DOHH2 (cell line): ENCODE data around the gene CA14.

Source experiments
- H3F3A ChIP-seq: fragments of 200-600 bp; sonication (generic), shearing (Covaris generic); 2 replicates; pipeline ENCODE4 v1.6.0; 2016; ENCODE audit warnings: antibody characterized with exemption, mild to moderate bottlenecking; ENCODE audit not compliant: control insufficient read depth, insufficient read depth
- H3K27ac ChIP-seq: fragments of 200-600 bp; sonication (generic); 2 replicates; pipeline ENCODE4 v1.5.1; 2014; ENCODE audit warnings: low read depth, mild to moderate bottlenecking, low read length, moderate library complexity
- H3K27me3 ChIP-seq: fragments of 200-600 bp; sonication (generic); 2 replicates; pipeline ENCODE4 v1.6.1; 2014; ENCODE audit warnings: mild to moderate bottlenecking, low read length, mixed read lengths; ENCODE audit not compliant: control insufficient read depth
- H3K36me3 ChIP-seq: fragments of 200-600 bp; sonication (generic); 2 replicates; pipeline ENCODE4 v1.6.1; 2014; ENCODE audit warnings: mild to moderate bottlenecking, low read length, moderate library complexity, mixed read lengths; ENCODE audit not compliant: control insufficient read depth
- H3K4me1 ChIP-seq: fragments of 200-600 bp; sonication (generic); 2 replicates; pipeline ENCODE4 v1.6.1; 2014; ENCODE audit warnings: mild to moderate bottlenecking, low read length, mixed read lengths; ENCODE audit not compliant: control insufficient read depth
- H3K4me2 ChIP-seq: fragments of 200-600 bp; sonication (generic); 2 replicates; pipeline ENCODE4 v1.6.0; 2014; ENCODE audit warnings: mild to moderate bottlenecking, low read length, moderate library complexity
- H3K4me3 ChIP-seq: fragments of 200-600 bp; sonication (generic); 2 replicates; pipeline ENCODE4 v1.5.1; 2014; ENCODE audit warnings: mild to moderate bottlenecking, low read length, mixed read lengths
- H3K79me2 ChIP-seq: fragments of 200-600 bp; sonication (generic); 2 replicates; pipeline ENCODE4 v1.6.1; 2014; ENCODE audit warnings: mild to moderate bottlenecking, low read length, mixed read lengths; ENCODE audit not compliant: control insufficient read depth
- H3K9me2 ChIP-seq: fragments of 200-600 bp; sonication (generic); replicated peaks from 2 replicates; pipeline ENCODE4 v1.6.1; 2014; ENCODE audit warnings: mild to moderate bottlenecking, low read length, mixed read lengths; ENCODE audit not compliant: control insufficient read depth
- H3K9me3 ChIP-seq: fragments of 200-600 bp; sonication (generic); 2 replicates; pipeline ENCODE4 v1.6.1; 2014; ENCODE audit warnings: antibody characterized with exemption, low read length, mixed read lengths; ENCODE audit not compliant: control insufficient read depth, insufficient read depth
- H4K20me1 ChIP-seq: fragments of 200-600 bp; sonication (generic); 2 replicates; pipeline ENCODE4 v1.6.0; 2014; ENCODE audit warnings: low read depth, mild to moderate bottlenecking, antibody characterized with exemption, low read length, moderate library complexity; ENCODE audit not compliant: control insufficient read depth, insufficient read depth
- EZH2phosphoT487 ChIP-seq: fragments of 200-600 bp; sonication (generic); IDR thresholded peaks from 2 replicates; pipeline ENCODE4 v1.6.1; 2017; ENCODE audit warnings: borderline replicate concordance, mild to moderate bottlenecking, antibody characterized with exemption, low read length, moderate library complexity, mixed read lengths
- TF ChIP-seq, protein P1 (sequence below): fragments of 200-600 bp; sonication (generic); IDR thresholded peaks from one replicate; pipeline ENCODE4 v1.5.1; 2014; ENCODE audit warnings: antibody characterized with exemption, mild to moderate bottlenecking, low read depth, low read length; ENCODE audit not compliant: poor library complexity, severe bottlenecking

Gene CA14

DNA sequence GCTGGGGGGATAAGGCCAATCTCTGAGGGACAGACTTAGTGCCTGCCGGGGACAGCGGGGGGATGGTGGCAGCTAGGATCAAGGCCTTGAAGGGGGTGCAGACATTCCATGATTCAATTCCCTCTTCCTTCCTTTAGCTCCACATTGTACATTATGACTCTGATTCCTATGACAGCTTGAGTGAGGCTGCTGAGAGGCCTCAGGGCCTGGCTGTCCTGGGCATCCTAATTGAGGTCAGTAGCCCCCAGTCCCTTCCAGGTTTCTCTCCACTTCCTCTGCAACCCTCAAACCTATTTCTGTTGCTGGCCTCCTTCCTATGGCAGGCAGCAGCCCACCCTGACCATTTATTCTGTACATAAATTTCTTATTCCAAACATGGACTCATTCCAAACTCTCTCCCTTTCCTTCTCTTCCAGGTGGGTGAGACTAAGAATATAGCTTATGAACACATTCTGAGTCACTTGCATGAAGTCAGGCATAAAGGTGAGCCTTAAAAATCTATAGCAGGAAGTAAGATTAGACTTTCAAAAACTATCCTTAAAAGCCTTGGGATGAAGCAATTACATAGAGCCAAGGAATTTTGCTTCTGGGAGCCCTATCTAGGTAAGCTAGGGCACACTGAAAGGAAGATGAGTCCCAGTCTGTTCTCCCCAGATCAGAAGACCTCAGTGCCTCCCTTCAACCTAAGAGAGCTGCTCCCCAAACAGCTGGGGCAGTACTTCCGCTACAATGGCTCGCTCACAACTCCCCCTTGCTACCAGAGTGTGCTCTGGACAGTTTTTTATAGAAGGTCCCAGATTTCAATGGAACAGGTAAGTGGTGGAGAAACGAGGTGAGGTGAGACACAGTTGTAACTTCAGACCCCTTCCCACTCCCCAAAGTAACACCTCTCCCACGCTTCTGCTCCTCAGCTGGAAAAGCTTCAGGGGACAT lies 5.1 kb downstream of the CA14 start:
- H3K9me2 ChIP-seq: no peaks in the 10 kb centered on the region
- peaks cover 32% of the 10 kb centered on the region for H3K4me1 ChIP-seq
- H3K9me3 ChIP-seq: no peaks in the 10 kb centered on the region
- peaks cover 32% of the 10 kb centered on the region for H3K36me3 ChIP-seq
- peaks cover 4% of the 10 kb centered on the region; the same call in 1 of the 2 replicates for H4K20me1 ChIP-seq
- peaks cover 16% of the 10 kb centered on the region for H3K79me2 ChIP-seq
- no peak overlapping the region for H3K4me3 ChIP-seq
- no peak overlapping the region for H3K27ac ChIP-seq
- peaks cover 4% of the 10 kb centered on the region for H3F3A ChIP-seq
- TF ChIP-seq EZH2phosphoT487: no peak
- TF ChIP-seq, protein P1, sequence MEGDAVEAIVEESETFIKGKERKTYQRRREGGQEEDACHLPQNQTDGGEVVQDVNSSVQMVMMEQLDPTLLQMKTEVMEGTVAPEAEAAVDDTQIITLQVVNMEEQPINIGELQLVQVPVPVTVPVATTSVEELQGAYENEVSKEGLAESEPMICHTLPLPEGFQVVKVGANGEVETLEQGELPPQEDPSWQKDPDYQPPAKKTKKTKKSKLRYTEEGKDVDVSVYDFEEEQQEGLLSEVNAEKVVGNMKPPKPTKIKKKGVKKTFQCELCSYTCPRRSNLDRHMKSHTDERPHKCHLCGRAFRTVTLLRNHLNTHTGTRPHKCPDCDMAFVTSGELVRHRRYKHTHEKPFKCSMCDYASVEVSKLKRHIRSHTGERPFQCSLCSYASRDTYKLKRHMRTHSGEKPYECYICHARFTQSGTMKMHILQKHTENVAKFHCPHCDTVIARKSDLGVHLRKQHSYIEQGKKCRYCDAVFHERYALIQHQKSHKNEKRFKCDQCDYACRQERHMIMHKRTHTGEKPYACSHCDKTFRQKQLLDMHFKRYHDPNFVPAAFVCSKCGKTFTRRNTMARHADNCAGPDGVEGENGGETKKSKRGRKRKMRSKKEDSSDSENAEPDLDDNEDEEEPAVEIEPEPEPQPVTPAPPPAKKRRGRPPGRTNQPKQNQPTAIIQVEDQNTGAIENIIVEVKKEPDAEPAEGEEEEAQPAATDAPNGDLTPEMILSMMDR: no peak
- H3K27me3 ChIP-seq: peaks cover 23% of the 10 kb centered on the region
- peak overlapping the region; percentile 18; the same call in 1 of the 2 replicates for H3K4me2 ChIP-seq

DNA sequence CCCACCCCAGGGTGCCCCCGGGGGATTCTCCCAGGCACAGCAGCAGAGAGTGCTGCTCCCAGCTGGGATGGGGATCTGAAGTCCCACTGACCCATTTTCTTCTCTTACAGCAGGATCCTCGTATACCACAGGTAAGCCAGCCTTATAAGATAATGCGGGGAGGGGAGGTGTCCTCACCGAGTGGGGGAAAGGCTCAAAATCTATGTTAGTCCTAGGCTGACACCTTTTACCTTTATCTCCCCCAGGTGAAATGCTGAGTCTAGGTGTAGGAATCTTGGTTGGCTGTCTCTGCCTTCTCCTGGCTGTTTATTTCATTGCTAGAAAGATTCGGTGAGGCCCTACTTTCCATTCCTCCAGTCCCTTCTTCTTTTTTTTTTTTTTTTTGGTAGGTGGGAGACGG lies 6.0 kb downstream of the CA14 start:
- peaks cover 35% of the 10 kb centered on the region for H3K4me1 ChIP-seq
- H4K20me1 ChIP-seq: peaks cover 4% of the 10 kb centered on the region; the same call in 1 of the 2 replicates
- no peak overlapping the region for H3K27ac ChIP-seq
- H3K79me2 ChIP-seq: peaks cover 25% of the 10 kb centered on the region
- peaks cover 4% of the 10 kb centered on the region for H3F3A ChIP-seq
- H3K27me3 ChIP-seq: peaks cover 14% of the 10 kb centered on the region
- peaks cover 35% of the 10 kb centered on the region for H3K36me3 ChIP-seq
- no peaks in the 10 kb centered on the region for H3K9me3 ChIP-seq
- TF ChIP-seq, protein P1: no peak
- TF ChIP-seq EZH2phosphoT487: no peak
- H3K4me3 ChIP-seq: no peak overlapping the region
- H3K4me2 ChIP-seq: no peak overlapping the region
- no peaks in the 10 kb centered on the region for H3K9me2 ChIP-seq

DNA sequence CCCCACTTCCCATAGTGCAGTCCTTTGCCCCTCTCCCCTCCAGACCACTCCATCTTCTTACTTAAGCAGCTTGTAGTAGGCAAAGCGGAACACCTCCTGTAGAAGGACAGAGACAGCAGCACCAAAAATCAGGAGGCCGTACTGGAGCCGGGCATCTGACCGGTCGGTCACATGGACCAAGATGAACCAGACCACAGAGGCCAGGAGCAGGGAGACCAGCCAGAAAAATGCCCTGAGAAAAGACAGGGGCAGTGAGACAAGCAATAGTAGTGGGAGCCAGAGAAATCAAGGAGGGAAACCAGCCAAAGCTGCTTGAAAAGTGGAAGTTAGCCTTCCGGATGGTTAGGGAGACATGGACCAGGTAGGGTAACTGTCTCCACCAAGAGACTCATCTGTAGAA lies 10.3 kb downstream of the CA14 start:
- H3K4me2 ChIP-seq: peak overlapping the region; percentile 77
- peaks cover 4% of the 10 kb centered on the region; the same call in 1 of the 2 replicates for H4K20me1 ChIP-seq
- TF ChIP-seq, protein P1: no peak
- TF ChIP-seq EZH2phosphoT487: no peak
- H3K79me2 ChIP-seq: peaks cover 28% of the 10 kb centered on the region
- H3K4me3 ChIP-seq: peak overlapping the region; percentile 83
- no peaks in the 10 kb centered on the region for H3K9me3 ChIP-seq
- no peaks in the 10 kb centered on the region for H3K9me2 ChIP-seq
- H3K27me3 ChIP-seq: no peaks in the 10 kb centered on the region
- H3K36me3 ChIP-seq: peaks cover 37% of the 10 kb centered on the region
- peaks cover 42% of the 10 kb centered on the region for H3K4me1 ChIP-seq
- peaks cover 4% of the 10 kb centered on the region for H3F3A ChIP-seq
- H3K27ac ChIP-seq: no peak overlapping the region
